ENCODE measurements around the gene CCDC106.

CCDC106 gene

GRCh38 chr19:55636723-55637122 lies 11.3 kb upstream of the CCDC106 start:
- no peak for TF ChIP-seq CTCF (IDR thresholded peaks at IDR 0.05)
- H3K27ac ChIP-seq = peak overlapping the region in 1 of 2 donors; percentile 98
- DNase-seq (ENCODE audit: low spot score) = peak; percentile 69
- peak overlapping the region; percentile 87 for H3K4me3 ChIP-seq

- Histone ChIP-seq H3K4me3 (no peak overlapping the region), H3K27ac (no peak overlapping the region)
- no peak for TF ChIP-seq CTCF (IDR thresholded peaks at IDR 0.05)
- DNase-seq (ENCODE audit: low spot score) = no peak
Measured at GRCh38 chr19:55637534-55637933, 10.5 kb upstream of the CCDC106 start.

GRCh38 chr19:55638864-55639359 lies 9.1 kb upstream of the CCDC106 start:
- Histone ChIP-seq H3K27ac (no peak overlapping the region), H3K4me3 (no peak overlapping the region)
- TF ChIP-seq CTCF (IDR thresholded peaks at IDR 0.05) = no peak
- peak; percentile 73 for DNase-seq (ENCODE audit: low spot score)

GRCh38 chr19:55640043-55640576 lies 7.9 kb upstream of the CCDC106 start:
- peak; percentile 79 for DNase-seq (ENCODE audit: low spot score)
- peak overlapping the region; percentile 85 to 95 for H3K27ac ChIP-seq
- H3K4me3 ChIP-seq = peak overlapping the region; percentile 87
- peak; percentile 31 for TF ChIP-seq CTCF (IDR thresholded peaks at IDR 0.05)

GRCh38 chr19:55640577-55641425 lies 7.2 kb upstream of the CCDC106 start, which contains the start of gene ZNF580:
Gene ZNF580 (plus strand): TSS chr19:55641002. CDS start chr19:55642509, 1,507 bp downstream.
- Histone ChIP-seq H3K4me3 (peak within 1 kb of the TSS; percentile 87), H3K27ac (peak within 1 kb of the TSS; percentile 85 to 95)
- no peak for TF ChIP-seq CTCF (IDR thresholded peaks at IDR 0.05)
- DNase-seq (ENCODE audit: low spot score) = peak; percentile 79

GRCh38 chr19:55641426-55642152 lies 6.4 kb upstream of the CCDC106 start:
- peak overlapping the region; percentile 87 for H3K4me3 ChIP-seq
- DNase-seq (ENCODE audit: low spot score) = peak; percentile 72
- no peak for TF ChIP-seq CTCF (IDR thresholded peaks at IDR 0.05)
- H3K27ac ChIP-seq = peak overlapping the region; percentile 85 to 95

All from coronary artery (tissue), 2 donors.